Subcutaneous abdominal adipose tissue (tissue), 5 donors: ENCODE results near the gene JOSD2.
A peak's percentile ranks its signal among the peaks of the same experiment; 100 is the strongest.

Experiments
- H3K27ac ChIP-seq: one replicate; pipeline ENCODE4 v1.7.0; 2013; ENCODE audit warnings: low read depth, mild to moderate bottlenecking, inconsistent platforms, low read length, moderate library complexity
- H3K27me3 ChIP-seq, 5 donors: one replicate each; pipeline ENCODE4 v1.7.0; 2013; ENCODE audit warnings: low read length in 5 of 5, inconsistent platforms in 1 of 5; ENCODE audit not compliant: control insufficient read depth in 5 of 5, insufficient read depth in 4 of 5
- H3K36me3 ChIP-seq, 5 donors: one replicate each; pipeline ENCODE4 v1.7.0; 2013; ENCODE audit warnings: low read length in 5 of 5; ENCODE audit not compliant: control insufficient read depth in 5 of 5, insufficient read depth in 5 of 5
- H3K4me1 ChIP-seq, 5 donors: one replicate each; pipeline ENCODE4 v1.7.0; 2013; ENCODE audit warnings: low read length in 5 of 5, mild to moderate bottlenecking in 3 of 5, moderate library complexity in 1 of 5; ENCODE audit not compliant: control insufficient read depth in 5 of 5, insufficient read depth in 5 of 5
- H3K4me3 ChIP-seq, 5 donors: one replicate each; pipeline ENCODE4 v1.7.0; 2013; ENCODE audit warnings: low read length in 5 of 5, low read depth in 1 of 5
- H3K9ac ChIP-seq, 5 donors: one replicate each; pipeline ENCODE4 v1.7.0; 2013; ENCODE audit warnings: low read length in 5 of 5, mild to moderate bottlenecking in 4 of 5, moderate library complexity in 3 of 5
- H3K9me3 ChIP-seq, 5 donors: one replicate each; pipeline ENCODE4 v1.7.0; 2013; ENCODE audit warnings: low read length in 5 of 5; ENCODE audit not compliant: control insufficient read depth in 5 of 5
- donor health status: healthy.
- donor health status: healthy.
- donor health status: healthy.
- donor health status: healthy.
- donor health status: healthy.

JOSD2 gene, protein sequence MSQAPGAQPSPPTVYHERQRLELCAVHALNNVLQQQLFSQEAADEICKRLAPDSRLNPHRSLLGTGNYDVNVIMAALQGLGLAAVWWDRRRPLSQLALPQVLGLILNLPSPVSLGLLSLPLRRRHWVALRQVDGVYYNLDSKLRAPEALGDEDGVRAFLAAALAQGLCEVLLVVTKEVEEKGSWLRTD

DNA sequence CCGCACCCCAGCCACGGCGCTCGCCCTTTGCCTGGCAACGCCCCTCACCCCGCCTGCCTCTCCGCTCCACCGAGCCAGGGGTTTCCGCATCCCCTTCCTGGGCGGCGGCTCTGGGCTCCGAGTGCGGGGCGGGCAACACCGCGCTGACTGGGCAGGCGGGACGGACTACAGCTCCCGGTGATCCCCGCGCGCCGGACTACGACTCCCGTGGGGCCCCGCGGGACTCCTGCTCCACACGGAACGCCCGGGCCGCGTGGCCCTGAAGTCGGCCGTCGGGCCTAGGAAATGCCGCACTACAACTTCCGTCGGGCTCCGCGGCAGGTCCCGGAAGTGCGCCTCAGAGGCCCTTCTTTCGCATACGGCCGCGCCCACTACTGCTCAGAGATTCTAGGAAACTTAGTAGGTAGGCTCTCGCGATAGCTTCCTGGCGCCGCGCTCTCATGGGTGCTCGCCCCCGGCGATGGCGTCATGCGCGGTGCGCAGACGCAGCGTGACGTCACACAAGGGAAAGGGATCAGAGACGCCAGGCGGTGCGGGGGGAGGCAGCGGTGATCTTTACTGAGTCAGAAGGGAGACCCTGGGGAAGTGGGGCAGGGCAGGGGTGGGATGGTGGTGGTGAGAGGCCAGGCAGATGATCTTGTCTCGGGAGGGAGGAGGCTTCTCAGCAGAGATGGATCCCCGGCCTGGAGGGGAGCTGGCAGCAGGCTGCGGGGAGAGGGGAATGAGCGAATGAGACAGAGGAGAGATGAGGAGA lies at the start of gene JOSD2:
Gene JOSD2 (minus strand): TSS at position 123 of the 754 bp plus-strand sequence. CDS start 760 bp downstream, outside the sequence.
- peaks cover 5 to 19% (median 12%) of the 10 kb centered on the region in 5 donors for H3K4me1 ChIP-seq
- H3K9me3 ChIP-seq, result no peaks in the 10 kb centered on the region
- H3K27me3 ChIP-seq, result peaks cover 0 to 9% (median 0%) of the 10 kb centered on the region in 5 donors
- peaks cover 0 to 2% (median 0%) of the 10 kb centered on the region in 5 donors for H3K36me3 ChIP-seq
- H3K4me3 ChIP-seq, result peak within 1 kb of the TSS; percentile 83 to 93 (median 86)
- peak within 1 kb of the TSS; percentile 63 to 93 (median 84) for H3K9ac ChIP-seq
- H3K27ac ChIP-seq, result peak within 1 kb of the TSS; percentile 46

DNA sequence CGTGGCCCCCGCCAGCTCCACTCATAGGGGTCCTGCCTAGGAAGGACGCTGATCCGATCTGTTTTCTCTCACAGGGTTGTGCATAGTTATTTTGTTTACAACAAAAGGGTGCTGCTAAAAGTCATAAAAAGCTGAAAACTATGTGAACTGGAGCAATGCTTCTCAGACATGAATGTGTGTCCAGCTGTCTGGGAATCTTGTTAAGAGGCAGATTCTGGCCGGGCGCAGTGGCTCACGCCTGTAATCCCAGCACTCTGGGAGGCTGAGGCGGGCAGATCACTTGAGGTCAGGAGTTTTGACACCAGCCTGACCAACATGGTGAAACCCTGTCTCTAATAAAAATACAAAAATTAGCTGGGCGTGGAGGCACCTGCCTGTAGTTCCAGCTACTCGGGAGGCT lies 48.6 kb upstream of the JOSD2 start:
- Histone ChIP-seq H3K4me3 (no peak overlapping the region), H3K9me3 (no peaks in the 10 kb centered on the region), H3K27me3 (peaks cover 37 to 55% (median 50%) of the 10 kb centered on the region in 5 donors), H3K4me1 (peaks cover 0 to 14% (median 11%) of the 10 kb centered on the region in 5 donors), H3K9ac (no peak overlapping the region), H3K36me3 (no peaks in the 10 kb centered on the region), H3K27ac (no peak overlapping the region)

DNA sequence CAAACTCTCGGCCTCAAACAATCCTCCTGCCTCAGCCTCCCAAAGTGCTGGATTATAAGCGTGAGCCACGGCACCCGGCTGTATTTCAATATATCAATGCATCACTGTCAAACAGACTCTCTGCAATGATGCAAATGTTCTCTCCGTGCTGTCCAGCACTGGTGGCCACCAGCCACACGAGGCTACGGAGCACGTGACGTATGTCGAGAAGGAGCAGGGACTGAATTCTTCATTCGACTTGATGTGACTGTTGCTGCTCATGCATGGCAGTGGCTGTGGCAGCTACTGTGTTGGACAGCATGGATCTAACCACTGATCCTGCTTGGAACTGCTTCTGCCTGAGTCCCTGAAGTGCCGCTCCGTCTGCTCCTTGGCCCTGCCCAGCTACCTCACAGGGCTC lies 47.5 kb upstream of the JOSD2 start:
- H3K27ac ChIP-seq, result no peak overlapping the region
- no peak overlapping the region for H3K9ac ChIP-seq
- no peaks in the 10 kb centered on the region for H3K9me3 ChIP-seq
- H3K36me3 ChIP-seq, result no peaks in the 10 kb centered on the region
- no peak overlapping the region for H3K4me3 ChIP-seq
- H3K27me3 ChIP-seq, result peaks cover 34 to 53% (median 48%) of the 10 kb centered on the region in 5 donors
- H3K4me1 ChIP-seq, result peaks cover 0 to 14% (median 11%) of the 10 kb centered on the region in 5 donors

DNA sequence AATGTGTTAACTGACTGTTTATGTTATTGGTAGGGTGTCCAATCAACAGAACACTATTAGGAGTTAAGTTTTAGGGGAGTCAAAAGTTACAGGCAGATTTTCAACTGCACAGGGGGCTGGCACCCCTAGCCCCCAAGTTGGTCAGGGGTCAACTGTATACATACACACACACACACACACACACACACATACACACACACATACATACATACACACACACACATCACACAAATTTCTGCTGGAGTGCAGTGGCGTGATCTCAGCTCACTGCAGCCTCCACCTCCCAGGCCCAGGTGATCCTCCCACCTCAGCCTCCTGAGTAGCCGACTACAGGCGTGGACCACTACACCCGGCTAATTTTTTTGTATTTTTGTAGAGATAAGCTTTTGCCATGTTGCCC lies 47.0 kb upstream of the JOSD2 start:
- Histone ChIP-seq H3K27ac (no peak overlapping the region), H3K9me3 (no peaks in the 10 kb centered on the region), H3K36me3 (no peaks in the 10 kb centered on the region), H3K9ac (no peak overlapping the region), H3K27me3 (peaks cover 33 to 53% (median 47%) of the 10 kb centered on the region in 5 donors), H3K4me1 (peaks cover 0 to 14% (median 11%) of the 10 kb centered on the region in 5 donors), H3K4me3 (no peak overlapping the region)

DNA sequence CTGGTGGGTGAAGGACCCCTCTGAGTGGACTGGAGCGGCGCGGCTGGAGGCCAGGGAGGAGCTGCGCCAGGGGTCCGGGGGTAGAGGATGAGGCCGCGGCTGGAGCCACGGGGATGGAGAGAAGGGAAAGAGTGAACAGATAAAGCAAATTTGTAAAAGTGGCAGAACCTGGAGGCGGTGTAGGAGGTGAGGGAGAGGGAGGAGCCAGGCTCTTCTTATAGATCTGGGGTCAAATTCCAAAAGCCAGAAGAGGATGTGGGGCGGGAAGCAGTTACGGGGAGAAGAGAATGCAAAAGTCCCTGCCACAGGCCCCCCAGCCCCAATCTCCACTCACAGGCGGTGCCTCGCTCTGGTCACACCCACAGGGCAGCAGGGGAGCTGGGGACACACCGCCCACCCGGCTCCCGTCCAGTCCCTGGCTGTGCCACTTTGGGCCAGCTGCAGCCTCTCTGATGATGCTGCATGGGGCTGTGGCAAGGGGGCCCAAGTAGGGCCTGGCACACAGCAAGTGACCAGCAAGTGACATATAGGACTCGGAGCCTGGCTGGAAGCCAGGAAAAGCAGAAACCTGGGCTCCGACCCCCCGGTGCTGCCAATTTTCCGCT lies 46.1 kb upstream of the JOSD2 start:
- Histone ChIP-seq H3K9me3 (no peaks in the 10 kb centered on the region), H3K9ac (no peak overlapping the region), H3K4me3 (no peak overlapping the region), H3K36me3 (no peaks in the 10 kb centered on the region), H3K27me3 (peaks cover 40 to 58% (median 51%) of the 10 kb centered on the region in 5 donors), H3K4me1 (peaks cover 0 to 14% (median 11%) of the 10 kb centered on the region in 5 donors), H3K27ac (no peak overlapping the region)

DNA sequence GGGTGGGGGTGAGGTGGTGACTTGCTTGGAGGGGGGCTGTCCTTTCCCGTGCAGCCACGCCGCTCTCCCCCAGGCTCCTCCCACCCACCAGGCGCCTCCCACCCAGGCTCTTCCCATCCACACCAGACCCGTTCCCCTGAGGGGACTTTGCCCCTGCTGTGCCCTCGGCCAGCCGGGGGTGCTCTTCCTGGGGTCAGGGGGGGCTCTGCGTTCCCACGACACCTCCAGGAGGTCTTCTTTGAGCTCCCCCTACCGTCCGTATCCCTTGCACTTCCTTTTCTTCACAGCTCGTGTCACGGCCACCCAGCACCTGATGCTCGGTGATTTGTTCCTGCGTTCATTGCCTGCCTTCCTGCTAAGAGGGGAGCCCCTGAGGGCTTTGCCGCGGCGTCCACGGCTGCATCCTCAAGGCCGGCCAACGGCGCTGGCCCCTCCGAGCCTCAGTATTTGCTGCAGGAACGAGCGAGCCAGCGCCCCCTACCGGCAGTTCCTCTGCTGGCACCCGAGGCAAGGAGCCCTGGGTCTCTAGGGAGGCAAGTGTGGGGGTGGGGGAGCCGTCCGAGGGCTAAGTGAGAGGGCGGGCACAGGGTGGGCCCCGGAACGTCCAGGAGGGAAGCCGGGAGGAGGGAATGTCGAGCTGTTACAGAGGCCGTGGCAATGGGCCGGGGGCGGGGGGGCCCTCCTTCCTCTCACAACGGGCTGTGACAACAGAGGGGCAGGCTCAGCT lies 45.5 kb upstream of the JOSD2 start:
- no peaks in the 10 kb centered on the region for H3K36me3 ChIP-seq
- peaks cover 44 to 62% (median 57%) of the 10 kb centered on the region in 5 donors for H3K27me3 ChIP-seq
- H3K9ac ChIP-seq, result no peak overlapping the region
- H3K27ac ChIP-seq, result no peak overlapping the region
- peaks cover 0 to 14% (median 11%) of the 10 kb centered on the region in 5 donors for H3K4me1 ChIP-seq
- peak overlapping the region in 4 of 5 donors; percentile 32 to 63 (median 56) for H3K4me3 ChIP-seq
- H3K9me3 ChIP-seq, result no peaks in the 10 kb centered on the region

DNA sequence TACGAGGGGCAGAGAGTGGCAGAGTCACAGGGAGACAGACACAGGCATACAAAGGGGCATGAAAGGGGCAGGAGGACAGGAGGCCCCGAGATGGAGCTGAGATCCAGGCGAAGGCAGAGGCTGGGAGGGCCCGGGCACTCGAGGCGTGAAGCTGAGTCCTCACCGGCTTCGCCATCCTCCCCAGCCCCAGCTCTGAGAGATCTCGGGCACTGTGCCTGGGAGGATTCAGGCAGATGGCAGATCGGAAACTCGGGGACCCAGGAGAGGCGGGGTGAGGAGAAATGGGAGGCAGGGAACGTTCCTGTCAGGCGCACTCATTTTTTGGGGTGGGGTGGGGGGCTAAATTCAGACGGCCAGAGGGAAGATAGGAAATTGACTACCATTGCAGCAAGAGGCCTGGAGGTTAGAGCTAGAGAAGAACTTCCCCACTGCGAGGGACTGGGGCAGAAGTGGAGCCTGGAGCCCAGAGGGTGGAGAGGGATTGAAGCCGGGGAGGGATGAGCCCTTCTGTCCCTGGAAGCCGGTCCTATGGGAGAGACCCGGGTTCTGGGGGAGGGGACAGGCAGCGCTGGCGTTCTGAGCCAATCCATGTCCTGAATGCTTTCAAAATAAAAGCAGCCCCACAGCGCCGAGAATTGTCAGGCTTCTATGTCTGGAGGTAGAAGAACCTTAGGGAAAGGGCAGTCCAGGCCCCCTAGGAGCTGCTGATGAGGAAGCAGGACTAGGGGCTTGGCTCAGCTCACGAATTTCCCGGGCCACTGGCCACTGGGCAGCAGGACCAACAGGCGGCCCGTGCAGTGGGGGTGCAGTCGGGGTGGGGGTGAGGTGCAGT lies 44.7 kb upstream of the JOSD2 start:
- Histone ChIP-seq H3K27ac (no peak overlapping the region), H3K4me1 (peaks cover 0 to 14% (median 11%) of the 10 kb centered on the region in 5 donors), H3K27me3 (peaks cover 44 to 62% (median 60%) of the 10 kb centered on the region in 5 donors), H3K9ac (no peak overlapping the region), H3K9me3 (no peaks in the 10 kb centered on the region), H3K36me3 (no peaks in the 10 kb centered on the region), H3K4me3 (peak overlapping the region in 2 of 5 donors; percentile 55 to 63)

DNA sequence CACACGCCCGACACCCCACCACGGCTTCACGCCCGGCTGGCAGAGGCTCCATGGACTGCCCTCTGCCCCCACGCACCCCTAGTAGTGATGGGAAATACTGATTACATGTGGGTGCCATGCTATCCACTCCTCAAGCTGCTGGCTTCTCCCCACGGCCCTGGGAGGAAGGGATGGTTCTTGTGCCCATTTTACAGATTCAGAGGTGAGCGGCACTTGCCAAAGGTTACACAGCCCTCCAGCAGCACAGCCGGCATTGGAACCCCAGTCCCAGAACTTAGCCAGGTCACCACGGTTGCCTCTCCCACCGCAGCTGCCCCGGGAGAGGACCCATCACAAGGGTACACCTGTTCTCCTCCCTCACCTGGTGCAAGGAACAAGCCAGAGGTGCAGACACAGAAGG lies 44.0 kb upstream of the JOSD2 start:
- Histone ChIP-seq H3K27me3 (peaks cover 44 to 63% (median 62%) of the 10 kb centered on the region in 5 donors), H3K9me3 (no peaks in the 10 kb centered on the region), H3K27ac (no peak overlapping the region), H3K4me1 (peaks cover 0 to 14% (median 11%) of the 10 kb centered on the region in 5 donors), H3K9ac (no peak overlapping the region), H3K36me3 (no peaks in the 10 kb centered on the region), H3K4me3 (no peak overlapping the region)

DNA sequence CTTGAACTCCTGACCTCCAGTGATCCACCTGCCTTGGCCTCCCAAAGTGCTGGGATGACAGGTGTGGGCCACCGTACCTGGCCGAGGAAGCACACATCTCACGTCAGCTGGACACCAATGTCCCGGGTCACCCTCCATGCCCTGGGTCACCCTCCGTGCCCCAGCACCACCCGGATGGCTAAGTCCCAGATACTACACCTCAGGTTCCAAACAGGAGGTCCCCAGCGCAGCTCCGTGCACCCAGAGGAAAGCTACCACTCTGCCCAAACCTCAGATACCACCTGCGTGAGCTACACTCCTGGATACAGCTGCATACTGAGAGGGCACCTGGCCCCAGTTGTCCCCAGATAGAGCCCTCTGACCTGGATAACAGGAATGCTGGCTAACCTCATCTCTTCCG lies 43.2 kb upstream of the JOSD2 start:
- Histone ChIP-seq H3K27ac (no peak overlapping the region), H3K4me3 (no peak overlapping the region), H3K9ac (no peak overlapping the region), H3K27me3 (peaks cover 50 to 71% (median 68%) of the 10 kb centered on the region in 5 donors), H3K4me1 (peaks cover 0 to 14% (median 11%) of the 10 kb centered on the region in 5 donors), H3K9me3 (no peaks in the 10 kb centered on the region), H3K36me3 (no peaks in the 10 kb centered on the region)
